Activated B cell treated with CpG ODN at 0.5 μM for 24 hours (primary cell): ENCODE measurements around the gene RACK1. TPM values are rescaled to one million over a fixed set of nuclear protein-coding genes. Genes with fewer than 3 reads are reported as not detected.

Experiments
- ATAC-seq: fragments of 200-7000 bp; cut with Tn5 transposase; one replicate; pipeline ENCODE4 v1.10.0; 2021; ENCODE audit warnings: low read depth, mild to moderate bottlenecking, moderate library complexity
- CTCF ChIA-PET: fragments of 350-600 bp; sonication (Branson Sonifier 250); formaldehyde crosslinking; loops from one replicate; lab custom pipeline; 2021; ENCODE audit warnings: antibody characterized with exemption; lab: Charles Lee
- POLR2A ChIA-PET: fragments of 350-600 bp; sonication (Branson Sonifier 250); formaldehyde crosslinking; loops from one replicate; lab custom pipeline; 2021; ENCODE audit warnings: antibody characterized with exemption; lab: Charles Lee
- DNase-seq: peaks from one replicate; pipeline ENCODE4 v3.0.0; 2022
- H3K27ac Mint-ChIP-seq: one replicate; pipeline ENCODE4 v1.8.0; 2020; ENCODE audit warnings: mixed read lengths
- H3K27me3 Mint-ChIP-seq: one replicate; pipeline ENCODE4 v1.8.0; 2021; ENCODE audit warnings: mixed read lengths
- H3K36me3 Mint-ChIP-seq: one replicate; pipeline ENCODE4 v1.8.0; 2021; ENCODE audit warnings: low read depth, mixed read lengths
- H3K4me1 Mint-ChIP-seq: one replicate; pipeline ENCODE4 v1.8.0; 2021; ENCODE audit warnings: mixed read lengths
- H3K4me3 Mint-ChIP-seq: one replicate; pipeline ENCODE4 v1.8.0; 2020; ENCODE audit warnings: mild to moderate bottlenecking, mixed read lengths
- H3K9me3 Mint-ChIP-seq: one replicate; pipeline ENCODE4 v1.8.0; 2020; ENCODE audit warnings: mixed read lengths
- intact Hi-C: fragments of 100-400 bp; cut with micrococcal nuclease; formaldehyde crosslinking; loops from one replicate; pipeline ENCODE4 v1.15.1; 2024
- total RNA-seq: library from RNA; stranded (reverse); gene quantifications from 2 replicates; pipeline ENCODE4 v1.2.3, GENCODE V29; 2022
- TF ChIP-seq, protein P1 (sequence below): fragments of 200-600 bp; IDR thresholded peaks from one replicate; pipeline ENCODE4 v1.8.0; 2022; ENCODE audit warnings: antibody characterized with exemption, mild to moderate bottlenecking

RACK1 gene
- total RNA-seq, 1 donor from 2014 or later: 2,528 TPM

DNA sequence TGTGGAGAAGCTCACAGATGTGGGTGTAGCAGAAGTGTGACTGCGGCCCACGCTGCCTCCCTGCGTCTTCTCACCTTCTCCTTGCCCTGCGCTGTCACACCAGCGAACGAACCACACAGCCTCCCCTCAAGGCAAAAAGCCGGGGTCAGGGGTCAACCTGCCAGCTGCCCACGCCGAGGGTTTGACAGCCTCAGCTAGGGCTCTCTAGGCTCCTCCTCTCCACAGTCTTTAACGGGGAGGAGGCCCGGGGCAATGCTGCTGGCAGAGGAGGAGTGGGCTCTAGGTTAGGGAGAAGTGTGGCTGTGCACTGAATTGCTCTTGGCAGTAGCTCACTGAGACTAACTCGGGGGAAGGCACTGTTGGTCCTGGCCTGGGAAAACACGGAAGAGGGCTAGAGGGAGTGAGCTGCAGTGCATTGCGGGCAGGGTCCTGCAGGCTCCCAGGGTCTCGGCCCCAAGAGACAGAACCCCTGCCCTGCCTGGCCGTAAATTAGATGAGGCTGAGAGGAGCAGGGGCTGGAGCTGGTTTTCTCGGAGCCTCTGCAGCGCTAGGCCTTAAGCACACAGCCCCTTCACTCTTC is 21.5 kb upstream of the RACK1 start:
- TF ChIP-seq, protein P1, sequence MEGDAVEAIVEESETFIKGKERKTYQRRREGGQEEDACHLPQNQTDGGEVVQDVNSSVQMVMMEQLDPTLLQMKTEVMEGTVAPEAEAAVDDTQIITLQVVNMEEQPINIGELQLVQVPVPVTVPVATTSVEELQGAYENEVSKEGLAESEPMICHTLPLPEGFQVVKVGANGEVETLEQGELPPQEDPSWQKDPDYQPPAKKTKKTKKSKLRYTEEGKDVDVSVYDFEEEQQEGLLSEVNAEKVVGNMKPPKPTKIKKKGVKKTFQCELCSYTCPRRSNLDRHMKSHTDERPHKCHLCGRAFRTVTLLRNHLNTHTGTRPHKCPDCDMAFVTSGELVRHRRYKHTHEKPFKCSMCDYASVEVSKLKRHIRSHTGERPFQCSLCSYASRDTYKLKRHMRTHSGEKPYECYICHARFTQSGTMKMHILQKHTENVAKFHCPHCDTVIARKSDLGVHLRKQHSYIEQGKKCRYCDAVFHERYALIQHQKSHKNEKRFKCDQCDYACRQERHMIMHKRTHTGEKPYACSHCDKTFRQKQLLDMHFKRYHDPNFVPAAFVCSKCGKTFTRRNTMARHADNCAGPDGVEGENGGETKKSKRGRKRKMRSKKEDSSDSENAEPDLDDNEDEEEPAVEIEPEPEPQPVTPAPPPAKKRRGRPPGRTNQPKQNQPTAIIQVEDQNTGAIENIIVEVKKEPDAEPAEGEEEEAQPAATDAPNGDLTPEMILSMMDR: no peak
- intact Hi-C loops: no loop called here
- Mint-ChIP-seq H3K36me3 (peaks cover 28% of the 10 kb centered on the region), H3K27me3 (no peaks in the 10 kb centered on the region), H3K27ac (no peak overlapping the region), H3K9me3 (no peaks in the 10 kb centered on the region), H3K4me3 (no peak overlapping the region), H3K4me1 (peaks cover 8% of the 10 kb centered on the region)
- DNase-seq (no peak), ATAC-seq (no peak)
- ChIA-PET CTCF (no interaction called here), POLR2A (no interaction called here)

GRCh38 chr5:181263633-181264032 is 19.9 kb upstream of the RACK1 start:
- DNase-seq (no peak), ATAC-seq (no peak)
- intact Hi-C loops: loop anchor here (5.0 kb wide), 2 partner anchors 101 to 971 kb away; partner anchors contain the start of gene MAPK9
- Mint-ChIP-seq H3K27ac (peak overlapping the region; percentile 44), H3K4me1 (peaks cover 24% of the 10 kb centered on the region), H3K27me3 (no peaks in the 10 kb centered on the region), H3K36me3 (peaks cover 28% of the 10 kb centered on the region), H3K4me3 (peak overlapping the region; percentile 9), H3K9me3 (no peaks in the 10 kb centered on the region)
- TF ChIP-seq, protein P1: no peak
- ChIA-PET POLR2A (interaction anchor here (0.7 to 5.7 kb wide), 3 partner anchors 12 to 28 kb away, joined by 4 to 144 read pairs (median 51); partner anchors contain the start of gene RACK1), CTCF (no interaction called here)

DNA sequence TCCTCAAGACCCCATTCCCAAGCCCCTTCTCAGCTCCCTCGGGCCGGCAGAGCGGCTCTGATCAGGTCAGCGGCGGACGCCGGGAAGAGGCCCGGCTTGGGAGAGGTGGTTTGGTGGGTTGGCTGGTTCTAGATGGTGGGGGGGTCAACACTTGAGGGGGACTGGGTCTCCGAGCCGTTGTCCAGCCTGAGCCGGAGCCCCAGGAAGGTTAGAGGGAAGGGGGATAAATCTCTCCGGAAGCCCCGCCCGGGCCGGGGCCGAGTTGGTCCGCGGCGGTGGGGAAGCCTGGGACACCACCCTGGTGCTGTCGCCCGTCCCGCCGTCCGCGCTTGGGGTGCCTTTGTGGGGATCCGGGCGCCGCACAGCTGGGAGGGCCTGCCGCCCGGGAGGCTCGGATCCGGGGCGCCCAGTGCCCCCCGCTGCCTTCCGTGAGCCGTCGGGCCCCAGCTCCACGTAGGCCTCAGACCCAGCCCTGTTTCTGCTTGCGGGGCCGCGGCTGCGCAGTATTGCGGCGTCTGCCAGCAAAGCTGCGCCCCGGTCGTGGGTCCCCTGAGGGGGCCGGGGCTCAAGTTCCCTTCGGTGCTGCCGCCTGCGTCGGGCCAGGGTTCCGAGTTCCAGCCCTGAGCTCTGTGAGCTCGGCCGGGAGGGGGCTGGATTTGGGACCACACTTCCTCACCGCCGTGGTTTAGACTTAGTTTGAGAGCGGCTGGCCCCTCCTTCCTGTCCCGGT is 17.8 kb upstream of the RACK1 start:
- CTCF ChIA-PET: interaction anchor here (0.7 to 1.5 kb wide), 7 partner anchors 10 to 77 kb away, joined by 3 to 7 read pairs (median 3); partner anchors contain the start of gene RACK1
- Mint-ChIP-seq H3K36me3 (peaks cover 37% of the 10 kb centered on the region), H3K4me3 (peak overlapping the region; percentile 98), H3K9me3 (no peaks in the 10 kb centered on the region), H3K27ac (peak overlapping the region; percentile 96), H3K4me1 (peaks cover 42% of the 10 kb centered on the region), H3K27me3 (no peaks in the 10 kb centered on the region)
- intact Hi-C loops: loop anchor here (1.0 to 5.0 kb wide), 11 partner anchors 15 to 969 kb away; partner anchors contain the start of genes MAPK9, MGAT1 and TRIM41
- ATAC-seq: peak; percentile 62
- peak; percentile 78 for DNase-seq
- TF ChIP-seq, protein P1: no peak
- POLR2A ChIA-PET: interaction anchor here (0.6 to 5.7 kb wide), 30 partner anchors 10 to 1660 kb away, joined by 3 to 144 read pairs (median 8); partner anchors contain the start of genes HNRNPH1, RACK1, TRIM41 and TRIM7

DNA sequence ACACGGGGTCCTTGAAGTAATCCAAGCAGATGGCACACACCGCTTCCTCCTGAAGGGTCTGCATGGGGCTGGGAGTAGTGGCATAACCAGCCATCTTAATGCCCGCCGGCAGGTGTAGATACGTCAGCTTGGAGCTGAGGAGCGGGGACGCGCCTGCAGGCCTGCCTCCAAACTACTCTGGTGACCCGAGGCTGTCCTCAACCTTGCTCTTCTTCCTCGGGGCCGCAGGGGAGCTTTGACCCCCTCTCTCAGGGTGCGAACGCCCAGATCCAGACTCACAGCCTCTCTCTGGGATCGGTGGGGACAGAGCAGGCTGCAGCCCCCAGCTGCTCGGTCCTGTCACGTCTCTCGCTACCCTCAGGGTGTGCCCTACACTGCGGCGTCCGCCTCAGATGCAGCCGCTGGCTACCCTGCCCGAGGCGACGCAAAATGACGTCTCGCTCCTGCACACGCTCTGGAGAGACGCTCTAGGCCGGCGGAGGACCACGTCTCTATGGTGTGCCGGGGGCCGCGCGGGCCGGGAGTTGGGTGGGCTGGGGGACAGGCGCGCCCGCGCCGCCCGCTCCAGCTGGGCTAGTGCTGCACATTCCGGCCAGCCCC is 17.1 kb upstream of the RACK1 start, which contains the start of gene TRIM52:
Gene TRIM52 (minus strand): TSS at position 424 of the 600 bp plus-strand sequence. CDS start 330 bp downstream, at position 94.
- ATAC-seq: peak; percentile 80
- Mint-ChIP-seq H3K27me3 (no peaks in the 10 kb centered on the region), H3K4me1 (peaks cover 48% of the 10 kb centered on the region), H3K4me3 (peak within 1 kb of the TSS; percentile 98), H3K9me3 (no peaks in the 10 kb centered on the region), H3K36me3 (peaks cover 38% of the 10 kb centered on the region), H3K27ac (peak within 1 kb of the TSS; percentile 96)
- intact Hi-C loops: loop anchor here (1.0 to 5.0 kb wide), 10 partner anchors 15 to 969 kb away; partner anchors contain the start of genes MAPK9, MGAT1 and TRIM41
- TF ChIP-seq, protein P1: no peak
- ChIA-PET POLR2A (interaction anchor here (0.6 to 5.7 kb wide), 25 partner anchors 9 to 1637 kb away, joined by 3 to 144 read pairs (median 8); partner anchors contain the start of genes HNRNPH1, RACK1, TRIM41 and TRIM7), CTCF (interaction anchor here (1.1 to 1.5 kb wide), 5 partner anchors 9 to 76 kb away, joined by 3 to 7 read pairs (median 5); partner anchors contain the start of gene RACK1)
- peak; percentile 86 for DNase-seq
